ENCODE measurements around the gene DEGS2. TPM values are rescaled to one million over a fixed set of nuclear protein-coding genes. Genes with fewer than 3 reads are reported as not detected.

Gene DEGS2
- total and polyA plus RNA-seq, 2 of the 13 experiments (the other 11 are each of a cell fraction or from before 2014, with no cell fraction given) = 0.09 TPM

DNA sequence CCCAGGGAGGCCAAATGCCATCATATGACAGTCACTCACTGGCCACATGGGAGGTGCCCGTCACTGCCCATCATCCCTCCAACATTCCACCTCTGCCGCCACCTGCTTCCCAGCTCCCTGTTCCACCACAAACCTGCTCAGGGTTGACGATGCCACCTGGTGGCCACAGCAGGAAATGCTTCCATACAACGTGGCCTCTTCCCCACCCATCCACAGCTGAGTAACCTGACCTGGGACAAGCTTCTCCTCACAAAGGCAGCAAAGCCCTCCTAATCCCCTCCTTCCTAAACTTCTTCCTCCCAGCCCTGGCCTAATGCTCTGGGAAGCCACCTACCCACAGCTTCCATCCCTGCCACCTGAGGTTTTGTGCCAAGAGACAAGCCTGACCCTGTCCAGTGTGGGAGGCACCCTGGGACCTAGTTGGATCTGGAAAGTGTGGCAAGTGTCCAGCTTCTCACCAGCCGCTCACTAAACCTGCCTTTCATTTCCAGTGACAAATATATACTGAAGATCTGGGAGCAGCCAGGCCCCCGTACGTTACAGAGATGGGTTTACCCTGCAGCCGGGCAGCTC is 4.3 kb downstream of the DEGS2 start (continued):
- no peak for TF ChIP-seq PRDM10 (CRISPR knock-in tag; IDR thresholded peaks at IDR 0.05; ENCODE audit: low read depth)
- TF ChIP-seq CTCF (CRISPR knock-in tag; IDR thresholded peaks at IDR 0.05) = peak; percentile 87
- no peak; the same call in 1 of the 2 replicates for TF ChIP-seq ZNF609 (CRISPR knock-in tag; IDR thresholded peaks at IDR 0.05; ENCODE audit: borderline replicate concordance)
- peak; percentile 78 for TF ChIP-seq RAD21 (CRISPR knock-in tag; IDR thresholded peaks at IDR 0.05)
- TF ChIP-seq HNF1B (CRISPR knock-in tag; IDR thresholded peaks at IDR 0.05) = no peak
- no peak for TF ChIP-seq ZNF598 (CRISPR knock-in tag; IDR thresholded peaks at IDR 0.05; ENCODE audit: borderline replicate concordance)
- TF ChIP-seq ZNF207 (IDR thresholded peaks at IDR 0.05; ENCODE audit: borderline replicate concordance) = no peak
- peak; percentile 26; the same call in 1 of the 2 replicates for TF ChIP-seq ZMYM4 (CRISPR knock-in tag; IDR thresholded peaks at IDR 0.05)
- TF ChIP-seq, protein P1, sequence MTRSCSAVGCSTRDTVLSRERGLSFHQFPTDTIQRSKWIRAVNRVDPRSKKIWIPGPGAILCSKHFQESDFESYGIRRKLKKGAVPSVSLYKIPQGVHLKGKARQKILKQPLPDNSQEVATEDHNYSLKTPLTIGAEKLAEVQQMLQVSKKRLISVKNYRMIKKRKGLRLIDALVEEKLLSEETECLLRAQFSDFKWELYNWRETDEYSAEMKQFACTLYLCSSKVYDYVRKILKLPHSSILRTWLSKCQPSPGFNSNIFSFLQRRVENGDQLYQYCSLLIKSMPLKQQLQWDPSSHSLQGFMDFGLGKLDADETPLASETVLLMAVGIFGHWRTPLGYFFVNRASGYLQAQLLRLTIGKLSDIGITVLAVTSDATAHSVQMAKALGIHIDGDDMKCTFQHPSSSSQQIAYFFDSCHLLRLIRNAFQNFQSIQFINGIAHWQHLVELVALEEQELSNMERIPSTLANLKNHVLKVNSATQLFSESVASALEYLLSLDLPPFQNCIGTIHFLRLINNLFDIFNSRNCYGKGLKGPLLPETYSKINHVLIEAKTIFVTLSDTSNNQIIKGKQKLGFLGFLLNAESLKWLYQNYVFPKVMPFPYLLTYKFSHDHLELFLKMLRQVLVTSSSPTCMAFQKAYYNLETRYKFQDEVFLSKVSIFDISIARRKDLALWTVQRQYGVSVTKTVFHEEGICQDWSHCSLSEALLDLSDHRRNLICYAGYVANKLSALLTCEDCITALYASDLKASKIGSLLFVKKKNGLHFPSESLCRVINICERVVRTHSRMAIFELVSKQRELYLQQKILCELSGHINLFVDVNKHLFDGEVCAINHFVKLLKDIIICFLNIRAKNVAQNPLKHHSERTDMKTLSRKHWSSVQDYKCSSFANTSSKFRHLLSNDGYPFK (CRISPR knock-in tag; IDR thresholded peaks at IDR 0.05; ENCODE audit: borderline replicate concordance) = no peak
- no peak for TF ChIP-seq NR3C1 (CRISPR knock-in tag; IDR thresholded peaks at IDR 0.05)
- no peak for TF ChIP-seq ZNF501 (CRISPR knock-in tag; IDR thresholded peaks at IDR 0.05)
- peak; percentile 19; the same call in 1 of the 2 replicates for TF ChIP-seq SAP130 (CRISPR knock-in tag; IDR thresholded peaks at IDR 0.05; ENCODE audit: low read depth)
- TF ChIP-seq CEBPG (CRISPR knock-in tag; IDR thresholded peaks at IDR 0.05) = no peak
- TF ChIP-seq FOXA1 (IDR thresholded peaks at IDR 0.05) = no peak
- no peak for TF ChIP-seq FOXA1 (CRISPR knock-in tag; IDR thresholded peaks at IDR 0.05)

Data from HepG2 (cell line).